Inflammatory macrophage treated with lipopolysaccharide for 4 hours (primary cell): ENCODE measurements around the gene SPATA12.

ENCODE experiments used
- DNase-seq: peaks from one replicate; pipeline ENCODE4 v3.0.0-alpha.2; 2020

The SPATA12 gene

GRCh38 chr3:57120451-57121174, 60.1 kb downstream of the SPATA12 start:
- DNase-seq = no peak
